ENCODE measurements around the gene MET.
"Not testable (repeated sequence)": the region's sequence is repeated elsewhere in the genome, so short reads cannot be mapped to it uniquely, and the experiment has no call there.

DNA sequence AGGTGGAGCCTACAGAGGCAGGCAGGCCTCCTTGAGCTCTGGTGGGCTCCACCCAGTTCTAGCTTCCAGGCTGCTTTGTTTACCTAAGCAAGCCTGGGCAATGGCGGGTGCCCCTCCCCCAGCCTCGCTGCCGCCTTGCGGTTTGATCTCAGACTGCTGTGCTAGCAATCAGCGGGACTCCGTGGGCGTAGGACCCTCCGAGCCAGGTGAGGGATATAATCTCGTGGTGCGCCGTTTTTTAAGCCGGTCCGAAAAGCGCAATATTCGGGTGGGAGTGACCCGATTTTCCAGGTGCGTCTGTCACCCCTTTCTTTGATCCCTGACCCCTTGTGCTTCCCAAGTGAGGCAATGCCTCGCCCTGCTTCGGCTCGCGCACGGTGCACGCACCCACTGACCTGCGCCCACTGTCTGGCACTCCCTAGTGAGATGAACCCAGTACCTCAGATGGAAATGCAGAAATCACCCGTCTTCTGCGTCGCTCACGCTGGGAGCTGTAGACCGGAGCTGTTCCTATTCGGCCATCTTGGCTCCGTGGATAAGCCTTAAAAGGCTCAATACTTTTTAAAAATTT is 52.0 kb downstream of the MET start:
- not testable (repeated sequence) for TF ChIP-seq POU5F1 (IDR thresholded peaks at IDR 0.05; ENCODE audit: low read depth, low read length); POLR2A (IDR thresholded peaks at IDR 0.05; ENCODE audit: control extremely low read depth in 1 of 2, low read depth in 2 of 2, low read length in 2 of 2); RAD21 (IDR thresholded peaks at IDR 0.05 in 1 of 2, conservative IDR thresholded peaks at IDR 0.05 in 1 of 2; ENCODE audit: low read depth in 2 of 2, low read length in 2 of 2); GABPA (IDR thresholded peaks at IDR 0.05; ENCODE audit: borderline replicate concordance, insufficient read depth, low read length)
- TF ChIP-seq, protein P1, sequence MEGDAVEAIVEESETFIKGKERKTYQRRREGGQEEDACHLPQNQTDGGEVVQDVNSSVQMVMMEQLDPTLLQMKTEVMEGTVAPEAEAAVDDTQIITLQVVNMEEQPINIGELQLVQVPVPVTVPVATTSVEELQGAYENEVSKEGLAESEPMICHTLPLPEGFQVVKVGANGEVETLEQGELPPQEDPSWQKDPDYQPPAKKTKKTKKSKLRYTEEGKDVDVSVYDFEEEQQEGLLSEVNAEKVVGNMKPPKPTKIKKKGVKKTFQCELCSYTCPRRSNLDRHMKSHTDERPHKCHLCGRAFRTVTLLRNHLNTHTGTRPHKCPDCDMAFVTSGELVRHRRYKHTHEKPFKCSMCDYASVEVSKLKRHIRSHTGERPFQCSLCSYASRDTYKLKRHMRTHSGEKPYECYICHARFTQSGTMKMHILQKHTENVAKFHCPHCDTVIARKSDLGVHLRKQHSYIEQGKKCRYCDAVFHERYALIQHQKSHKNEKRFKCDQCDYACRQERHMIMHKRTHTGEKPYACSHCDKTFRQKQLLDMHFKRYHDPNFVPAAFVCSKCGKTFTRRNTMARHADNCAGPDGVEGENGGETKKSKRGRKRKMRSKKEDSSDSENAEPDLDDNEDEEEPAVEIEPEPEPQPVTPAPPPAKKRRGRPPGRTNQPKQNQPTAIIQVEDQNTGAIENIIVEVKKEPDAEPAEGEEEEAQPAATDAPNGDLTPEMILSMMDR (IDR thresholded peaks at IDR 0.05; ENCODE audit: control extremely low read depth in 1 of 3, insufficient read depth in 1 of 3, low read depth in 1 of 3, low read length in 3 of 3) = not testable (repeated sequence)
